ENCODE results near the gene TMEM91. TPM values are rescaled to one million over a fixed set of nuclear protein-coding genes. Genes with fewer than 3 reads are reported as not detected.
A peak's percentile ranks its signal among the peaks of the same experiment; 100 is the strongest.
"Not testable (repeated sequence)": the region's sequence is repeated elsewhere in the genome, so short reads cannot be mapped to it uniquely, and the experiment has no call there.

The TMEM91 gene
- total RNA-seq, 4 donors from 2014 or later = 9.7 to 17.2 (median 14.1) TPM

GRCh38 chr19:41403181-41403970 lies 27.0 kb downstream of the TMEM91 start:
- Histone ChIP-seq H3K36me3 (peaks cover 0 to 30% (median 5%) of the 10 kb centered on the region in 4 donors), H3K9me3 (no peaks in the 10 kb centered on the region), H3K4me1 (peaks cover 46 to 63% (median 60%) of the 10 kb centered on the region in 4 donors), H3K27me3 (no peaks in the 10 kb centered on the region), H3K27ac (replicated peaks in 1 of 4) (no peak overlapping the region), H3K4me3 (no peak overlapping the region)
- intact Hi-C loops (cut with DNase I) = no loop called here
- WGBS = 68% methylated on average over 12 of the region's 12 CpGs
- TF ChIP-seq EP300 (IDR thresholded peaks at IDR 0.05) (no peak), POLR2AphosphoS5 (IDR thresholded peaks at IDR 0.05) (no peak), CTCF (IDR thresholded peaks at IDR 0.05) (no peak), POLR2A (IDR thresholded peaks at IDR 0.05; ENCODE audit: low read depth) (no peak)
- DNase-seq (ENCODE audit: extremely low spot score) = no peak

GRCh38 chr19:41405776-41406175 lies 29.4 kb downstream of the TMEM91 start:
- WGBS = 79% methylated on average over 5 of the region's 6 CpGs
- Histone ChIP-seq H3K4me1 (peaks cover 50 to 70% (median 66%) of the 10 kb centered on the region in 4 donors), H3K27ac (replicated peaks in 1 of 4) (peak overlapping the region in 1 of 4 donors; percentile 18), H3K9me3 (no peaks in the 10 kb centered on the region), H3K36me3 (peaks cover 4 to 34% (median 8%) of the 10 kb centered on the region in 4 donors), H3K27me3 (no peaks in the 10 kb centered on the region), H3K4me3 (no peak overlapping the region)
- DNase-seq (ENCODE audit: extremely low spot score) = no peak
- intact Hi-C loops (cut with DNase I) = no loop called here
- TF ChIP-seq POLR2AphosphoS5 (IDR thresholded peaks at IDR 0.05) (no peak), EP300 (IDR thresholded peaks at IDR 0.05) (no peak), POLR2A (IDR thresholded peaks at IDR 0.05; ENCODE audit: low read depth) (no peak), CTCF (IDR thresholded peaks at IDR 0.05) (no peak)

GRCh38 chr19:41407271-41407670 lies 30.9 kb downstream of the TMEM91 start:
- Histone ChIP-seq H3K4me3 (no peak overlapping the region), H3K4me1 (peaks cover 54 to 75% (median 70%) of the 10 kb centered on the region in 4 donors), H3K27ac (replicated peaks in 1 of 4) (no peak overlapping the region), H3K36me3 (peaks cover 8 to 34% (median 16%) of the 10 kb centered on the region in 4 donors), H3K9me3 (no peaks in the 10 kb centered on the region), H3K27me3 (no peaks in the 10 kb centered on the region)
- intact Hi-C loops (cut with DNase I) = no loop called here
- DNase-seq (ENCODE audit: extremely low spot score) = no peak
- TF ChIP-seq POLR2A (IDR thresholded peaks at IDR 0.05; ENCODE audit: low read depth) (no peak), CTCF (IDR thresholded peaks at IDR 0.05) (no peak)
- 60% methylated on average over 4 of the region's 4 CpGs for WGBS

GRCh38 chr19:41408256-41408655 lies 31.9 kb downstream of the TMEM91 start:
- intact Hi-C loops (cut with DNase I) = no loop called here
- WGBS = 71% methylated on average over 4 of the region's 4 CpGs
- peaks cover 53 to 71% (median 66%) of the 10 kb centered on the region in 4 donors for H3K4me1 ChIP-seq
- H3K36me3 ChIP-seq = peaks cover 9 to 39% (median 24%) of the 10 kb centered on the region in 4 donors
- no peak for DNase-seq (ENCODE audit: extremely low spot score)
- no peak overlapping the region for H3K4me3 ChIP-seq
- TF ChIP-seq POLR2AphosphoS5 (IDR thresholded peaks at IDR 0.05) (no peak), POLR2A (IDR thresholded peaks at IDR 0.05; ENCODE audit: low read depth) (no peak), CTCF (IDR thresholded peaks at IDR 0.05) (no peak)
- no peaks in the 10 kb centered on the region for H3K9me3 ChIP-seq
- no peaks in the 10 kb centered on the region for H3K27me3 ChIP-seq
- H3K27ac ChIP-seq (replicated peaks in 1 of 4) = no peak overlapping the region

- Histone ChIP-seq H3K27ac (replicated peaks in 1 of 4) (peak overlapping the region; percentile 4 to 46 (median 22)), H3K4me1 (peaks cover 48 to 65% (median 61%) of the 10 kb centered on the region in 4 donors), H3K36me3 (peaks cover 14 to 43% (median 30%) of the 10 kb centered on the region in 4 donors)
- H3K27me3 ChIP-seq; H3K4me3 ChIP-seq; DNase-seq (ENCODE audit: extremely low spot score); H3K9me3 ChIP-seq; intact Hi-C loops (cut with DNase I): not testable (repeated sequence)
- 98% methylated on average over 5 of the region's 5 CpGs for WGBS
Observed at GRCh38 chr19:41408846-41409245, 32.5 kb downstream of the TMEM91 start.

All from esophagus muscularis mucosa (tissue), 4 donors.